Activated naive CD4-positive, alpha-beta T cell treated with anti-CD3 and anti-CD28 coated beads, Interleukin-2, amount 50 U/mL, for 24 hours (primary cell): ENCODE data around the gene CDK5.
"Not testable (repeated sequence)": the region's sequence is repeated elsewhere in the genome, so short reads cannot be mapped to it uniquely, and the experiment has no call there.

Experiments used
- H3K27ac Mint-ChIP-seq: one replicate; pipeline ENCODE4 v1.8.0; 2021; ENCODE audit warnings: mild to moderate bottlenecking, mixed read lengths
- H3K27me3 Mint-ChIP-seq: one replicate; pipeline ENCODE4 v1.8.0; 2021; ENCODE audit warnings: mixed read lengths
- H3K36me3 Mint-ChIP-seq: one replicate; pipeline ENCODE4 v1.8.0; 2021; ENCODE audit warnings: mixed read lengths
- H3K4me1 Mint-ChIP-seq: one replicate; pipeline ENCODE4 v1.8.0; 2021; ENCODE audit warnings: mixed read lengths
- H3K4me3 Mint-ChIP-seq: one replicate; pipeline ENCODE4 v1.8.0; 2021; ENCODE audit warnings: mild to moderate bottlenecking, mixed read lengths
- H3K9me3 Mint-ChIP-seq: one replicate; pipeline ENCODE4 v1.8.0; 2021; ENCODE audit warnings: mixed read lengths

Gene CDK5

DNA sequence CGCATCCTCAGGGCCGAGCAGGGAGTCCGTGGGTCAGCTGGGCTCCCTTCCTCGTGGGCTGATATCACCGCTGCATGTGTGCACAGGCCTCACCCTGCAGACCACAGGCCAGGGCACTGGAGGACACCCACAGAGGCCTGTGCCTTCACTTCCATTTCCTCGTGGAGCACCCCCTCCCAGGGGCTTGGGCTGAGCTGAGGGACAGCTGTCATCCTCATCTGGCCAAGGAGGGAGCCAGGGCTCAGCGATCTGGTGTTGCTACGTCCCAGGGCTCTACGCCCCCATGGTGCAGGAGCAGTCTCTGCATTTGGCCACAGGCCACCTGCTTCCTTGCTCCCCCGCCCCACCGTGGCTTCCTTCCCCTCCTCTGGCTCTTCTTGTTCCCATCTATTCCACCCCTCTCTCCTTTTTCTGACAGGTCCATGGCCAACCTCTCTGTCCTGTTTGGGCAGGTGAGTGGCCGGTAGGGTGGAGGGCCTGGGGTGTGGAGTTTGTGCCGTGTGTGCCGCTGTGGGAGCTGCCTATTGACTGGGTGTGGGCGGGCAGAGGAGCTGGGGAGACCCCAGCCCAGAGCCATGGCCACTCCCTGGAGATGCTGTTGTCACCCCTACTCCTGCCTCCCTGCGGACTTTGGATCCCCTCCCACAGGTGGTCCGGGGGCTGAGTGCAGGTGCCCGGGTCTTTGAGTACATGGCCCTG is 17.7 kb downstream of the CDK5 start:
- peaks cover 17% of the 10 kb centered on the region for H3K4me1 Mint-ChIP-seq
- H3K4me3 Mint-ChIP-seq = no peak overlapping the region
- H3K9me3 Mint-ChIP-seq = no peaks in the 10 kb centered on the region
- peak overlapping the region; percentile 30 for H3K27ac Mint-ChIP-seq
- no peaks in the 10 kb centered on the region for H3K27me3 Mint-ChIP-seq
- H3K36me3 Mint-ChIP-seq = peaks cover 4% of the 10 kb centered on the region

DNA sequence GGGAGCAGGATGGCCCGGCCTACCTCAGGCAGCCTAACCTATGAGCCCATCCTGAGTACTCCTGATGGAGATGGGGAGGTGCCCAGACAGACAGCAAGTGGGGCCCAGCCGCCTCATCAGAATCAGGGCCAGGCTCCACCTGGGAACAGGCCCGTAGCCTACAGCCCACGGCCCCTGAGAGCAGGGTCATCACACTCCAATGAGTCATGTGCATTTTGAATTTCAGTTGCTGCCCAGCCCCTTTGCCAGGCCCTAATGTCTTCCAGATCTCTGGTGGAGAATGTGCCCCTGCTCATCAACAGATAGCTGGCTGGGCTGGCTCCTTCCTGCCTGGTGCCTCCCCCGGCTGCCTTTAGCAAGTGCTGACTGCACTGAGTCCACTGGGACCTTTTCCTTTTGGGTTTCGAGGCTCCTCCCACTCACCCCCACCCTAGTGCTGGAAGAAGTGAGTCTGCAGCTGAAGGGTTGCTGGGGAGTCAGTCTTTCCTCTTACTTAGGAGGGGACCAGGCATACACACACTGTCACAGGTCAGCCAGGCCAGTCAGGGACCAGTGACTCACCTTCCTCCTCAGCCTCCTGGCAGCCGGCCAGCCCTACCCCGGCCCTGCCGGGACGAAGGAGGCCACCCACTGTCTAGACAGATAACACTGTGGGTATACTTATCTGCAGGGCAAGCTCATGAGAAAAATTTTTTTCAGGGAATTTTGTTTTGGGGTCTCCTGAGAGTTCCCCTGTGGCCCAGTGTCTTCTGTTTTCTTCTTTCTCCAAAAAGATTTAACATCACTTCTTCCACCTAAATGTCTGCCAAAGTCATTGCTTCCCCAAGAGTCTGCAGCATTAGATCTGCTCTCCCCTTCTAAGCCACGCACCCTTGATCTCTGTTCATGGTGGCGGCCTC is 18.5 kb downstream of the CDK5 start:
- Mint-ChIP-seq H3K4me1 (peaks cover 17% of the 10 kb centered on the region), H3K9me3 (no peaks in the 10 kb centered on the region), H3K27me3 (no peaks in the 10 kb centered on the region), H3K36me3 (peaks cover 4% of the 10 kb centered on the region), H3K4me3 (peak overlapping the region; percentile 30), H3K27ac (peak overlapping the region; percentile 80)

GRCh38 chr7:151035902-151036301 is 21.8 kb downstream of the CDK5 start:
- H3K4me1 Mint-ChIP-seq = peaks cover 28% of the 10 kb centered on the region

GRCh38 chr7:151035026-151035717 is 22.5 kb downstream of the CDK5 start:
- Mint-ChIP-seq H3K27me3 (no peaks in the 10 kb centered on the region), H3K4me3 (no peak overlapping the region), H3K36me3 (peaks cover 4% of the 10 kb centered on the region), H3K27ac (no peak overlapping the region), H3K9me3 (no peaks in the 10 kb centered on the region), H3K4me1 (peaks cover 28% of the 10 kb centered on the region)

More at GRCh38 chr7:151035902-151036301, 21.8 kb downstream of the CDK5 start:
- H3K9me3 Mint-ChIP-seq = no peaks in the 10 kb centered on the region
- no peaks in the 10 kb centered on the region for H3K27me3 Mint-ChIP-seq
- H3K4me3 Mint-ChIP-seq = no peak overlapping the region
- H3K27ac Mint-ChIP-seq = no peak overlapping the region
- peaks cover 4% of the 10 kb centered on the region for H3K36me3 Mint-ChIP-seq

DNA sequence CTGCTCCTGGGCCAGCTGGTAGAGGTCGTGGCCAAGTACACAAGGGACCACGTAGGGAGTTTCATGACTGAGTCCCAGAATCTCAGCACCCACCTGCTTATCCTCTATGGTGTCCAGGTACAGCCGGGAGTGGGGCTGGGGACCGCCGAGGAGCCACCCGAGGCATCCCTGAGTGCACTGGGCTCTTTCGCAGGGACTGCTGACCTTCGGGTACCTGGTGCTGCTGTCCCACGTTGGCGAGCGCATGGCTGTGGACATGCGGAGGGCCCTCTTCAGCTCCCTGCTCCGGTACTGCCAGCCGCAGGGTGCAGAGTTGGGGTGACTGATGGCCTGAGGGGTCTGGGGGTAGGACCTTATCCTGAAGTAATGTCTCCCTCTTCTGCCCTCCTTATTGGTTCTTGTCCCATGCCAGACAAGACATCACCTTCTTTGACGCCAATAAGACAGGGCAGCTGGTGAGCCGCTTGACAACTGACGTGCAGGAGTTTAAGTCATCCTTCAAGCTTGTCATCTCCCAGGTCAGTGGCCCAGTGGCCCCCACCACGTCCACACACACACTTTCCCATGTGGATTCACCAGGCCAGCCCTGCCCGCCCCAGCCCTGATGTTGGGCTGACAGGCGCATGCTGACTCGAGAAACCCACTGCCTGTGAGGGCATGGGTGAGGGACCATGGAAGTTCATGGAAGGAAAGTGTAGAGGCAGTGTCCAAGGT is 23.2 kb downstream of the CDK5 start:
- peaks cover 4% of the 10 kb centered on the region for H3K36me3 Mint-ChIP-seq

DNA sequence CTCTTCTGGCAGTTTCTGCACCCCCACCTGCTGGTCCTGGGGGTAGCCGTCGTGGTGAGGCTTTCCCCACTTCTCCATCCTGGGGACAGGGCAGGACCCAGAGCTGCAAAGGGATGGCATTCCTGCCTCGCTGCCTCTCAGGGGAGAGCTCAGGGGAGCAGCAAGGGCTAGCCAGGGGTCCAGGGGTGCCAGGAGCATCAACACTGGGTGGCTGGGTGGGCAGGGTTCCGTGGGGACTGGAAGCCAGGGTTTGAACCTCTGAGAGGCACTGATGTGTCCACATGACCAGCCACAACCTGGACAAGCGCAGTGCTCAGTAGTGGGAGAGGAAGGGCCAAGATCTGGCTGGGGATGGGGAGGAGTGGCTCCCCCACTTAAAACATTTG is 23.8 kb downstream of the CDK5 start:
- peaks cover 2% of the 10 kb centered on the region for H3K36me3 Mint-ChIP-seq
- H3K27me3 Mint-ChIP-seq = no peaks in the 10 kb centered on the region
- no peaks in the 10 kb centered on the region for H3K9me3 Mint-ChIP-seq
- H3K27ac Mint-ChIP-seq = no peak overlapping the region
- H3K4me3 Mint-ChIP-seq = no peak overlapping the region
- H3K4me1 Mint-ChIP-seq = peaks cover 23% of the 10 kb centered on the region

More for the DNA sequence above, 23.2 kb downstream of the CDK5 start:
- Mint-ChIP-seq H3K4me3 (no peak overlapping the region), H3K27me3 (no peaks in the 10 kb centered on the region), H3K4me1 (peaks cover 25% of the 10 kb centered on the region), H3K9me3 (no peaks in the 10 kb centered on the region), H3K27ac (no peak overlapping the region)

DNA sequence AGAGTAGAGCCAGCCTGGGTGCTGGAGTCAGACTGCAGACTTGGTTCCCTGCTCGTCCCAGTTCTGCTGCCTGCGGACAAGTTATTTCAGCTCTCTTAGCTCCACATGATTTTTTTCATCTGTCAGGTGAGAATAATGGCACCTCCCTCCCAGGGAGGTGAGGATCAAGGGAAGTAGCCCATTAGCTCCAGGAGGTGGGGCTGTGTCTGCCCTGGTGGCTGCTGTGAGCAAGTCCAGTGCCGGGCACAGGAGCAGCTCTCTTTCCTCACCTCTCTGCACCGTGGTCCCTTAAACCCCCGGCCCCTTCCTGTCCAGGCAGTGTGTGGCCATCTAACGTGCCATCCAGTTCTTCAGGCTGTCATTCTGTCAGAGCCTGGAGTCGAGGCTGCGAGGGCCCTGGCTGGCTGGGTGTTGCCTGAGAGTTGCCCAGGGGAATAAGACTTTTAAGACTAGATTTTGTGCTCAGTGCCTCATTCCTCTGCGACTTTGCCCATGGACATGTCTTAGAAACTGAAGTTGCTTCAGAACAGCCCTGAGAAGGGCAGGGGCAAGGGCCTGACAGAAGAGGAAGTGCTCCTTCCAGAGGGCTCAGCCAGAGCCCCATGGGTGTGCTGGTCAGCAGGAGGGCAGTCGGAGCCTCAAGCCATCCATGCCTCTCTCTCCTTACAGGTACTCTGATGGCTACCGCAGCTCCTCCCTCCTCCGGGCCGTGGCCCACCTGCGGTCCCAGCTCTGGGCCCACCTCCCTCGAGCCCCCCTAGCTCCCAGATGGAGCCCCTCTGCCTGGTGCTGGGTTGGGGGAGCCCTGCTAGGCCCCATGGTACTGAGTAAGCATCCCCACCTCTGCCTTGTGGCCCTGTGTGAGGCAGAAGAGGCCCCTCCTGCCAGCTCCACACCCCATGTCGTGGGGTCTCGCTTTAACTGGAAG is 24.5 kb downstream of the CDK5 start:
- Mint-ChIP-seq H3K9me3 (no peaks in the 10 kb centered on the region), H3K36me3 (peaks cover 4% of the 10 kb centered on the region), H3K4me3 (no peak overlapping the region), H3K27ac (no peak overlapping the region), H3K4me1 (peaks cover 23% of the 10 kb centered on the region), H3K27me3 (no peaks in the 10 kb centered on the region)

DNA sequence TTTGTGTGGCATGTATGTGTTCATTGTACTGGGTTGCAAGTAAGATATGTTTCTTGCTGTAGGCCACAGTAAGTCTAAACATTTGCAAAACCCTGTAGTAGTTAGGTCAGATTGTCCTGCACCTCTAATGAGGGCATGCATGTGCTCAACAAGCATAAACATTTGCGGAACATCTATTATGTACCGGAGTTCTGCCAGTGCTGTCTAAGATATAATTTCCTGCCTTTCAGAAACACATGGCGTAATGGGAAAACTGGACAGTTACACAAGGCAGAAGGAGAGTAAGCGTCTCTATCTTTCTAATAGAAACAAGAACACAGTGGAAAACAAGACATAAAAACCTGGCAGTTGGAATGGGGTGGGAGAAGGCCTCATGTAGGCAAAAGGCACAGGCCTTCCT is 26.7 kb downstream of the CDK5 start:
- Mint-ChIP-seq H3K9me3 (no peaks in the 10 kb centered on the region), H3K27ac (no peak overlapping the region), H3K4me3 (no peak overlapping the region), H3K27me3 (no peaks in the 10 kb centered on the region), H3K4me1 (peaks cover 31% of the 10 kb centered on the region), H3K36me3 (peaks cover 3% of the 10 kb centered on the region)

GRCh38 chr7:151028948-151029501 is 28.7 kb downstream of the CDK5 start:
- peak overlapping the region; percentile 95 for H3K27ac Mint-ChIP-seq
- peak overlapping the region; percentile 94 for H3K4me3 Mint-ChIP-seq
- no peaks in the 10 kb centered on the region for H3K9me3 Mint-ChIP-seq
- H3K4me1 Mint-ChIP-seq = peaks cover 31% of the 10 kb centered on the region
- no peaks in the 10 kb centered on the region for H3K27me3 Mint-ChIP-seq
- peaks cover 3% of the 10 kb centered on the region for H3K36me3 Mint-ChIP-seq

GRCh38 chr7:151028131-151028947 is 29.4 kb downstream of the CDK5 start, which contains the start of gene ABCB8:
Gene ABCB8, plus strand, starts transcription at chr7:151028450. Its CDS starts 66 bp downstream, at chr7:151028516.
- no peaks in the 10 kb centered on the region for H3K9me3 Mint-ChIP-seq
- H3K4me3 Mint-ChIP-seq = peak within 1 kb of the TSS; percentile 94
- H3K27ac Mint-ChIP-seq = peak within 1 kb of the TSS; percentile 95
- peaks cover 3% of the 10 kb centered on the region for H3K36me3 Mint-ChIP-seq
- no peaks in the 10 kb centered on the region for H3K27me3 Mint-ChIP-seq
- peaks cover 31% of the 10 kb centered on the region for H3K4me1 Mint-ChIP-seq

GRCh38 chr7:151027728-151028130 is 30.0 kb downstream of the CDK5 start:
- H3K27ac Mint-ChIP-seq = peak overlapping the region; percentile 95
- H3K4me3 Mint-ChIP-seq = peak overlapping the region; percentile 94
- not testable (repeated sequence) for H3K9me3 Mint-ChIP-seq, H3K27me3 Mint-ChIP-seq, H3K36me3 Mint-ChIP-seq
- peaks cover 31% of the 10 kb centered on the region for H3K4me1 Mint-ChIP-seq

GRCh38 chr7:151026771-151027727 is 30.6 kb downstream of the CDK5 start:
- H3K9me3 Mint-ChIP-seq, H3K27me3 Mint-ChIP-seq, H3K36me3 Mint-ChIP-seq: not testable (repeated sequence)
- peaks cover 28% of the 10 kb centered on the region for H3K4me1 Mint-ChIP-seq
- H3K27ac Mint-ChIP-seq = peak overlapping the region; percentile 95
- H3K4me3 Mint-ChIP-seq = peak overlapping the region; percentile 94
